ENCODE measurements around the gene PSMG3. TPM values are rescaled to one million over a fixed set of nuclear protein-coding genes. Genes with fewer than 3 reads are reported as not detected.

The PSMG3 gene
- total RNA-seq, 1 donor from 2014 or later: 28.3 TPM

GRCh38 chr7:1558841-1559625 is 10.8 kb downstream of the PSMG3 start:
- DNase-seq (ENCODE audit: low read depth, low spot score): no peak

GRCh38 chr7:1558181-1558811 is 11.5 kb downstream of the PSMG3 start:
- DNase-seq (ENCODE audit: low read depth, low spot score): no peak

- DNase-seq (ENCODE audit: low read depth, low spot score): no peak
Observed at GRCh38 chr7:1557771-1558170, 12.1 kb downstream of the PSMG3 start.

- no peak for DNase-seq (ENCODE audit: low read depth, low spot score)
Observed at GRCh38 chr7:1557006-1557405, 12.8 kb downstream of the PSMG3 start.

GRCh38 chr7:1555813-1556543 is 13.9 kb downstream of the PSMG3 start, which contains the start of gene TMEM184A:
Gene TMEM184A (minus strand): TSS chr7:1556205. CDS start chr7:1555484, 721 bp downstream.
- no peak for DNase-seq (ENCODE audit: low read depth, low spot score)

- DNase-seq (ENCODE audit: low read depth, low spot score): no peak
Observed at GRCh38 chr7:1555046-1555812, 14.6 kb downstream of the PSMG3 start.

GRCh38 chr7:1554333-1555045 is 15.3 kb downstream of the PSMG3 start:
- DNase-seq (ENCODE audit: low read depth, low spot score): no peak

- no peak for DNase-seq (ENCODE audit: low read depth, low spot score)
Observed at GRCh38 chr7:1553512-1554210, 16.2 kb downstream of the PSMG3 start.

- no peak for DNase-seq (ENCODE audit: low read depth, low spot score)
Observed at GRCh38 chr7:1552200-1552599, 17.6 kb downstream of the PSMG3 start.

- no peak for DNase-seq (ENCODE audit: low read depth, low spot score)
Observed at GRCh38 chr7:1550846-1551155, 19.0 kb downstream of the PSMG3 start.

GRCh38 chr7:1550005-1550845 is 19.6 kb downstream of the PSMG3 start:
- no peak for DNase-seq (ENCODE audit: low read depth, low spot score)

- DNase-seq (ENCODE audit: low read depth, low spot score): no peak
Observed at GRCh38 chr7:1549357-1550004, 20.4 kb downstream of the PSMG3 start.

GRCh38 chr7:1548944-1549343 is 20.9 kb downstream of the PSMG3 start:
- DNase-seq (ENCODE audit: low read depth, low spot score): no peak

GRCh38 chr7:1548438-1548831 is 21.4 kb downstream of the PSMG3 start:
- DNase-seq (ENCODE audit: low read depth, low spot score): no peak

GRCh38 chr7:1547777-1548437 is 21.9 kb downstream of the PSMG3 start:
- no peak for DNase-seq (ENCODE audit: low read depth, low spot score)

GRCh38 chr7:1546909-1547776 is 22.7 kb downstream of the PSMG3 start:
- DNase-seq (ENCODE audit: low read depth, low spot score): no peak

- DNase-seq (ENCODE audit: low read depth, low spot score): no peak
Observed at GRCh38 chr7:1546274-1546908, 23.4 kb downstream of the PSMG3 start.
